Stomach (tissue), 4 donors: Measurements from ENCODE around the gene TMEM203.

Experiments
- EP300 ChIP-seq: sonication (generic); formaldehyde crosslinking; IDR thresholded peaks from one replicate; pipeline ENCODE4 v1.6.1; 2017; ENCODE audit warnings: antibody characterized with exemption
- POLR2A ChIP-seq, 4 donors: fragments of 450-650 bp; IDR thresholded peaks; one replicate each; pipeline ENCODE4 v1.6.1; 2016; ENCODE audit warnings: antibody characterized with exemption in 4 of 4, control low read depth in 2 of 4, mild to moderate bottlenecking in 1 of 4, moderate library complexity in 1 of 4
- POLR2AphosphoS5 ChIP-seq, 3 donors: sonication (generic); formaldehyde crosslinking; IDR thresholded peaks; one replicate each; pipeline ENCODE4 v1.6.1; 2016; ENCODE audit warnings: antibody characterized with exemption in 3 of 3
- TF ChIP-seq, protein P1 (sequence below), 7 experiments: fragments of 450-650 bp in 4 of 7; fragments of 200-600 bp in 3 of 7; sonication (generic) in 3 of 7; IDR thresholded peaks; one replicate each; pipeline ENCODE4 v1.5.1; 2016 to 2019; ENCODE audit warnings: antibody characterized with exemption in 7 of 7, control low read depth in 2 of 7, mild to moderate bottlenecking in 1 of 7

DNA sequence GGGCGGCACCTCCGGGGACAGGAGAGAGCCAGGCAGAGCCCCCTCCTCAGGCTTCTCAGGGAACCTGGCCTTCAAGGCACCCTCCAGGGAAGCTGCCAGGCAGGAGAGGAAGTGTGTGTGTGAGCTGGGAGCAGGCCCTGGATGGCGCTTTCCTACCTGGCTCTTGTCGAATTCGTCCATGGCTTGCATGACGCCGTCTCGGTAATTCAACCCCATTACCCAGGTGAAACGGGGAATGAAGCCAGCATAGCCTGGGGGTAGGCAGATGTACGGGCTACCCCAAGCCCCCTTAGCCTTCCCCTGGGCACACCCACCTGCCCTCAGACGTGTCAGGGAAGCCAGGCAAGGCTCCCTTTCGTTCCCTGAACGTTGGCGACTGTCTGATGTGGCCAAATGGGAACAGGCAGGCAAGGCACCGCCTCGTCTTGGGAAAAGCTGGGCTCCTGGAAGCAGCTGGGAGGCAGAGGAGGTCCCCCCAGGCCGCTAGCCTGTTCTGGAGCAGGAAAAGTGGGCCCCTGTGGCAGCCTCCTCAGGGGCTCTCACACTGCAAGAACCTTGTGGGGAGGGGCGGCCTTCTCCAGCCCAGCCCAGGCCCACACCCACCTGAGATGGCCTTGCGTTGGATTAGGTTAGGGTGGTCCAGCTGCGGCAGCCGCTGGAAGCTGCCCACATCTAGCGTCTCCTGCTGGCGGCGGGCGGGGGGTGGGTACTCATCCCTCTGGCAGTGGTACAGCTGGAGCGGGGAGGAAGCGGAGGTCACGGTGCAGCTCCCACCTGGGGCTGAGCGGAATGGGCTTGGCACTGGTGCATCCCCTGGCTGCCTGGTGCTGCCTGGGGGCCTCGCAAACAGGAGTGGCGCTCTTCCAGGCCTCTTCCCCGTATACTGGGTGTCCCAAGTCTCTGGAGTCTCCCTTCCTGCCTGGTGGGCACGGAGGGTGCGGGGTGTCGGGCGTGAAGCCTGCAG is 39.3 kb upstream of the TMEM203 start:
- TF ChIP-seq, protein P1, sequence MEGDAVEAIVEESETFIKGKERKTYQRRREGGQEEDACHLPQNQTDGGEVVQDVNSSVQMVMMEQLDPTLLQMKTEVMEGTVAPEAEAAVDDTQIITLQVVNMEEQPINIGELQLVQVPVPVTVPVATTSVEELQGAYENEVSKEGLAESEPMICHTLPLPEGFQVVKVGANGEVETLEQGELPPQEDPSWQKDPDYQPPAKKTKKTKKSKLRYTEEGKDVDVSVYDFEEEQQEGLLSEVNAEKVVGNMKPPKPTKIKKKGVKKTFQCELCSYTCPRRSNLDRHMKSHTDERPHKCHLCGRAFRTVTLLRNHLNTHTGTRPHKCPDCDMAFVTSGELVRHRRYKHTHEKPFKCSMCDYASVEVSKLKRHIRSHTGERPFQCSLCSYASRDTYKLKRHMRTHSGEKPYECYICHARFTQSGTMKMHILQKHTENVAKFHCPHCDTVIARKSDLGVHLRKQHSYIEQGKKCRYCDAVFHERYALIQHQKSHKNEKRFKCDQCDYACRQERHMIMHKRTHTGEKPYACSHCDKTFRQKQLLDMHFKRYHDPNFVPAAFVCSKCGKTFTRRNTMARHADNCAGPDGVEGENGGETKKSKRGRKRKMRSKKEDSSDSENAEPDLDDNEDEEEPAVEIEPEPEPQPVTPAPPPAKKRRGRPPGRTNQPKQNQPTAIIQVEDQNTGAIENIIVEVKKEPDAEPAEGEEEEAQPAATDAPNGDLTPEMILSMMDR (IDR thresholded peaks at IDR 0.05) = no peak
- TF ChIP-seq POLR2A (IDR thresholded peaks at IDR 0.05) = no peak
- TF ChIP-seq EP300 = no peak
- no peak for TF ChIP-seq POLR2AphosphoS5 (IDR thresholded peaks at IDR 0.05)
